ENCODE measurements around the gene BMP7. TPM values are rescaled to one million over a fixed set of nuclear protein-coding genes. Genes with fewer than 3 reads are reported as not detected.

Gene BMP7
- total RNA-seq, 1 donor from 2014 or later = 17.2 TPM

DNA sequence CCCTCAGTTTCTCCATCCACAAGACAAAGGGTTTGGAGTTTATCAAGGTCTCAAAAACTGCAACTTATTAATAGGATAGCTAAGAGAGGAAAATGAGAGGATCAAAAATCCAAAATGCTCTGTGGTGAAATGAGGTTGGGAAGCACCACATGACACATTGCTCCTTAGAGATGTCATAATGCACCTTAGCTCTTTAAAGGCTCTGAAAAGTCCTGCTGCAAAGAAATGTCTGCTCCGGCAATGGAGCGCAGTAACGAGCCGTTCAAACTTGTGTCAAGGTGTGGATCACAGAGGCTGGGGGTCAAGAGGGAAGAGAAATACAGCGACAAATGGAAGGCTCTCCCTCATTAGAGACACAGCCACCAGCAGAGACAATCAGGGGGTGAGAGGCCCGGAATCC, 53.1 kb downstream of the BMP7 start:
- Histone ChIP-seq H3K36me3 (no peaks in the 10 kb centered on the region), H3K9me3 (no peaks in the 10 kb centered on the region), H3K27ac (no peak overlapping the region), H3K4me3 (no peak overlapping the region), H3K4me1 (peaks cover 15% of the 10 kb centered on the region), H3K27me3 (no peaks in the 10 kb centered on the region)
- DNase-seq (ENCODE audit: extremely low spot score in 2 of 2) = no peak
- intact Hi-C loops (cut with DNase I) = no loop called here
- TF ChIP-seq CTCF (IDR thresholded peaks at IDR 0.05) = no peak
- no peak for TF ChIP-seq POLR2A (IDR thresholded peaks at IDR 0.05)

DNA sequence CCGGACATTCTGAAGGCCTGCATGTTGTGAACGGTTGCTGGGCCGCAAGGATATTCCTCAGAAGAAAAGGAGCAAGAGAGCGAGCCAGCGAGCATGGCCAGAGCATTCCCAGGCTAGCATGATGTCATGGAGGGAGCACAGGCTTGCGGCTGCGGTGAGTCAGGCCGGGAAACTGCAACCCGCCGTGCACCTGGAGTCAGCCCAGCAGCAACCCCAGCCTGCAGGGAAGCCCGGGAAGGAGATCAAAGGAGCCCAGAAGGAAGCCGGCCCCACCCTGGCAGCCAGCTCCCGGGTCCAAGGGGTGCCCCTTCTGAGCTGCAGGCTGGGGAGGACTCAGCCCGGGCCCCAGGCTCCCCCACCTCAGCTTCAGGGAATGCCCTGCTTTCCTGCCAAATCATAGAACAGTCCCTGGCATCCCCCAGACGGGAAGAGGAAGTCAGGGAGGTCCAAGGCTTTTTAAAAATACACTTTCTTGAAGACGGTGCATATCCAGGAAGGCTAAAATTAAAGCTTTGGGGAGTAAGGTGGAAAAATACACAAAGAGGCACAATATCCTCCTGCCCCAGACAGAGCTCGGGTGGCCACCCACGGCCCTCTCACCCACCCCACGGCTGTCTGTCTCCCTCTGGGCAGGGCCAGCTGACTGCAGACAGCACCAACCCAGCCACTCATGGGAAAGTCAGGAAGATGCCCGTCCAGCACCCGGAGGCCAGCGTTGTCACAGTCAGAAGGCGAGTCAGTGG, 53.7 kb downstream of the BMP7 start:
- TF ChIP-seq CTCF (IDR thresholded peaks at IDR 0.05) (no peak), POLR2A (IDR thresholded peaks at IDR 0.05) (no peak), POLR2AphosphoS5 (IDR thresholded peaks at IDR 0.05; ENCODE audit: insufficient read depth in 1 of 2, low read depth in 1 of 2) (peak; percentile 42 to 50)
- intact Hi-C loops (cut with DNase I) = no loop called here
- peaks cover 15% of the 10 kb centered on the region for H3K4me1 ChIP-seq
- no peak for DNase-seq (ENCODE audit: extremely low spot score in 2 of 2)
- no peaks in the 10 kb centered on the region for H3K9me3 ChIP-seq
- no peak overlapping the region for H3K4me3 ChIP-seq
- no peaks in the 10 kb centered on the region for H3K27me3 ChIP-seq
- peak overlapping the region; percentile 35 for H3K27ac ChIP-seq
- no peaks in the 10 kb centered on the region for H3K36me3 ChIP-seq

DNA sequence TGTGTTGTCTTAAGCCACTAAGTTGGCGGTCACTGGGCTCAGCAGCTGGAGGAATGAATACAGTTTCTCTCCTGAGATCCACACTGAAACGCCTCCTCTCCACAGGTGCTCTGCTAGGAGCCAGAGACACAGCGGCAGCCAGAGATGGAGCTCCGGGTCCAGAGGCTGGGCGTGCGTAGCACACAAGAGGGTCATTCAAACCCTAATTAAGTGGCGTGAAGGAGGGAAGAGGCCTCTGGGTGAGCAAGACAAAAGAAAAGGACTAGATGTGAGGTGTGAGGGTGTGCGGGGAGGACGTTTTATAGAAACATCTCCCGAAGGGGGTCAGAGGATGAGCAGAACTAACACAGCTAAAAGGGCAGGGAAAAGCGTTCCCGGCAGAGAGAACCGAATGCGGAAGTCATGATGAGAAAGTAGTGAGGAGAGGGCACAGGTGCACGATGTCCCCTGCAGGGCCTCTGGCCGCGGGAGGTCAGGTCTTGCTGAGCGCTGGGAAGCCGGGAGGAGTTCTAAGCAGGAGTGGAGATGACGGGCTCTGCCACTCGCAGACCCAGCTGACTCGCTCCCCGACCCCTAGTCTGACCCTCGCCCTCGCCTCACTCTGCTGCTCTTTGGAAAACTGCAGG, 54.4 kb downstream of the BMP7 start:
- Histone ChIP-seq H3K27me3 (no peaks in the 10 kb centered on the region), H3K36me3 (no peaks in the 10 kb centered on the region), H3K4me1 (peaks cover 15% of the 10 kb centered on the region), H3K27ac (peak overlapping the region; percentile 35), H3K4me3 (no peak overlapping the region), H3K9me3 (no peaks in the 10 kb centered on the region)
- TF ChIP-seq POLR2AphosphoS5 (IDR thresholded peaks at IDR 0.05; ENCODE audit: insufficient read depth in 1 of 2, low read depth in 1 of 2) (no peak), CTCF (IDR thresholded peaks at IDR 0.05) (no peak), POLR2A (IDR thresholded peaks at IDR 0.05) (no peak)
- DNase-seq (ENCODE audit: extremely low spot score in 2 of 2) = no peak
- intact Hi-C loops (cut with DNase I) = no loop called here

DNA sequence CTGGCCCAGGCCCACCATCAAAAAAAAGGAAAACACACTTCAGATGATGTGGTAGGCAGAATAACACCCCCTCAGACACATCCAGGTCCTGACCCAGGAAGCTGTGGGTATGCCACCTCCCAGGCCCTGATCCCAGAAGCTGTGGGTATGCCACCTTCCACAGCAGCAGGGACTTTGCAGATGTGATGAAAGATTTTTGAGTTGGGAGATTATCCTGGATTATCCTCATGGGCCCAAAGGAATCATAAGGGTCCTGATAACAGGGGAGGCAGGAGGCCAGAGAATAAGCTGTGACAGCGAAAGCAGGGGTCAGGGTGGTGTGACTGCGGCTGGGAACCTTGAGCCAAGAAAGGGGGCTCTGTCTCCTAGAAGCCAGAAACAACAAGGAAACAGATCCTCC, 55.0 kb downstream of the BMP7 start:
- TF ChIP-seq CTCF (IDR thresholded peaks at IDR 0.05) (no peak), POLR2A (IDR thresholded peaks at IDR 0.05) (no peak), POLR2AphosphoS5 (IDR thresholded peaks at IDR 0.05; ENCODE audit: insufficient read depth in 1 of 2, low read depth in 1 of 2) (no peak)

DNA sequence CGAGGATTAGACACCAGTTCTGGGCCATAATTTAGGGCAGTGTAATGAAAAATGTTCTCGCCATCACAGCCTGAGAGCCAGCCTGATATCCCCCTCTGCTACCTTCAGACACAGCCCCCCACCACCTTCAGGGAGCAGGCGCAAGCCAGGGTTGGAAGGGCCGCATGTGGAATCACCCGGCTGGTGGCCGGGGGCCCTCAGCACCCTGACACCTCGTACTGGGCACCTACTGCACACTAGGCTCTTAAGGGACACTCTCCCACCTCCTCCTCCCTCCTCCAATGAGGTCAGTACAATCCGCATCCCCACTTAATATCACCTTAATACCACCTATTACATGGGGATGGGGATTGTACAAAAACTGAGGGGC, 55.5 kb downstream of the BMP7 start:
- TF ChIP-seq POLR2AphosphoS5 (IDR thresholded peaks at IDR 0.05; ENCODE audit: insufficient read depth in 1 of 2, low read depth in 1 of 2) = no peak
- no peak for TF ChIP-seq POLR2A (IDR thresholded peaks at IDR 0.05)
- TF ChIP-seq CTCF (IDR thresholded peaks at IDR 0.05) = no peak
- Histone ChIP-seq H3K36me3 (no peaks in the 10 kb centered on the region), H3K27ac (no peak overlapping the region), H3K4me1 (peaks cover 17% of the 10 kb centered on the region), H3K4me3 (no peak overlapping the region), H3K9me3 (no peaks in the 10 kb centered on the region), H3K27me3 (no peaks in the 10 kb centered on the region)
- intact Hi-C loops (cut with DNase I) = no loop called here
- DNase-seq (ENCODE audit: extremely low spot score in 2 of 2) = no peak

More for the DNA sequence above, 55.0 kb downstream of the BMP7 start:
- Histone ChIP-seq H3K4me1 (peaks cover 15% of the 10 kb centered on the region), H3K9me3 (no peaks in the 10 kb centered on the region), H3K4me3 (no peak overlapping the region), H3K36me3 (no peaks in the 10 kb centered on the region), H3K27ac (no peak overlapping the region), H3K27me3 (no peaks in the 10 kb centered on the region)
- intact Hi-C loops (cut with DNase I) = no loop called here
- DNase-seq (ENCODE audit: extremely low spot score in 2 of 2) = no peak
